ENCODE results near the gene YAP1.

Gene YAP1

DNA sequence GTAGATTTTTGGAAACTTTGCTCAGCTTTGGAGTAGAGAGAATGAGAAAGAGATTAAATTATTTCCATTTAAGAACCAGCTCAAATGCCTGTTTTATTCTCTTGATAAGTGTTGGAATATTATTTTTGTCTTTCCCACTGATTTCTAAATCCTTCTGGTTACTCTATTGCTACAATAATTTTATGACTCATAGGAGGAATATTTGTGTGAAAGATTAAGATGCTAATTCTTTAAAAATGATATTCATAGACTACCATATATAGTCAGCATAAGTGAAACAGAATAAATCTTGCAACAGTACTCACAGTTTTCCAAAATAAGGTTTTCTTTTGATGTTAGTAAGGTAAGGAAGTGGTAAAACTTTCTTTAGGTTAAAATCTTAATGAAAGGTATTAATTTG lies 60.9 kb downstream of the YAP1 start:
- H3K27ac ChIP-seq = peak overlapping the region; percentile 77 to 87
- peaks cover 0 to 71% (median 32%) of the 10 kb centered on the region in 4 donors for H3K4me1 ChIP-seq
- intact Hi-C loops (cut with DNase I; ENCODE audit: low total_unique reads) = loop anchor here (10.0 kb wide), 1 partner anchor 56 kb away; the partner anchor contains the start of gene YAP1
- TF ChIP-seq, protein P1, sequence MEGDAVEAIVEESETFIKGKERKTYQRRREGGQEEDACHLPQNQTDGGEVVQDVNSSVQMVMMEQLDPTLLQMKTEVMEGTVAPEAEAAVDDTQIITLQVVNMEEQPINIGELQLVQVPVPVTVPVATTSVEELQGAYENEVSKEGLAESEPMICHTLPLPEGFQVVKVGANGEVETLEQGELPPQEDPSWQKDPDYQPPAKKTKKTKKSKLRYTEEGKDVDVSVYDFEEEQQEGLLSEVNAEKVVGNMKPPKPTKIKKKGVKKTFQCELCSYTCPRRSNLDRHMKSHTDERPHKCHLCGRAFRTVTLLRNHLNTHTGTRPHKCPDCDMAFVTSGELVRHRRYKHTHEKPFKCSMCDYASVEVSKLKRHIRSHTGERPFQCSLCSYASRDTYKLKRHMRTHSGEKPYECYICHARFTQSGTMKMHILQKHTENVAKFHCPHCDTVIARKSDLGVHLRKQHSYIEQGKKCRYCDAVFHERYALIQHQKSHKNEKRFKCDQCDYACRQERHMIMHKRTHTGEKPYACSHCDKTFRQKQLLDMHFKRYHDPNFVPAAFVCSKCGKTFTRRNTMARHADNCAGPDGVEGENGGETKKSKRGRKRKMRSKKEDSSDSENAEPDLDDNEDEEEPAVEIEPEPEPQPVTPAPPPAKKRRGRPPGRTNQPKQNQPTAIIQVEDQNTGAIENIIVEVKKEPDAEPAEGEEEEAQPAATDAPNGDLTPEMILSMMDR (IDR thresholded peaks at IDR 0.05) = no peak
- no peaks in the 10 kb centered on the region for H3K9me3 ChIP-seq
- H3K27me3 ChIP-seq = no peaks in the 10 kb centered on the region
- H3K4me3 ChIP-seq = peak overlapping the region in 1 of 2 donors; percentile 4
- DNase-seq = no peak
- peaks cover 6 to 15% (median 6%) of the 10 kb centered on the region in 3 donors for H3K36me3 ChIP-seq

DNA sequence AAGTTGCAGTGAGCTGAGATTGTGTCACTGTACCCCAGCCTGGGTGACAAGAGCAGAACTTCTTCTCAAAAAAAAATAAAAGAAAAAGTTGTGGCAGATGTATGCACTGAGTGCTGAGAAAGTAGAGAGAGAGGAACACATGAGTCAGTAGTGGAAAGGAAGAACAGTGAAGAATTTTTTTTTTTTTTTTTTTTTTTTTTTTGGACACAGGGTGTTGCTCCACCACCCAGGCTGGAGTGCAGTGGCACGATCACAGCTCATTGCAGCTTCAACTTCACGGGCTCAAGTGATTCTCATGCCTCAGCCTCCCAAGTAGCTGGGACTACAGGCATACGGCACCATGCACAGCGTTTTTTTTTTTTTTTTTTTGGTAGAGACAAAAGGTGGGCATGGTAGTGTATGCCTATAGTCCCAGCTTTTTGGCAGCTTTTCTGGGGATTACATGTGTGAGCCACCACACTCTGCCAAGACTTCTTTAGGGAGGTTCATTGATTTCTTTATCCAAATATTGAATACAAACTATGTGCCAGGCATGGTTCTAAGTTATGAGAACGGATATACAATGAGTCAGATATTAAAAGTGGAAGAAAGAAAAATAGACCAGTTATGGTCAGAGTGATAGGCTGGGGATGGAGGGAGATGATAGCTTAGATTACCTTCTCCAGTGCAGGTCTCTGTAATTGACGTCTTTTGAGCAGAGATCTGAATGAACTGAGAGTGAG lies 62.0 kb downstream of the YAP1 start:
- peak overlapping the region; percentile 77 to 87 for H3K27ac ChIP-seq
- intact Hi-C loops (cut with DNase I; ENCODE audit: low total_unique reads) = loop anchor here (10.0 kb wide), 1 partner anchor 57 kb away; the partner anchor contains the start of gene YAP1

DNA sequence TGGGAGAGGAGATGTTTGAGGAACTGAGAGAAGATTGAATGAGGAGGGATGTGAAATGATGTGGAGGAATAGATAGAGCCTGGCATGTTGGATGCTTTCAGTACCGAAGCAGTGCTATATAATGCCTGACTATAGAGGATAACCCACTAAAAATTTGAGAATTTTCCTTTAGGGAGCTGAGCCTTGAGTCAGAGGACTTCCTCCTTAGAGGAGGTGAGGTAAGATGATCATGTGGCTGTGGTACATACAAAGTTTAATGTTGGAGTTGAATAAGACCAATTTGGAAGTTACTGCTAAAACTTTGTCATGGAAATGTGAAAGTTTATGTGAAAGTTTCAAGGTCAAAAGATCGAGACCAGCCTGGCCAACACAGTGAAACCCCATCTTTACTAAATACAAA lies 66.9 kb downstream of the YAP1 start:
- intact Hi-C loops (cut with DNase I; ENCODE audit: low total_unique reads) = loop anchor here (10.0 kb wide), 1 partner anchor 62 kb away; the partner anchor contains the start of gene YAP1
- Histone ChIP-seq H3K9me3 (no peaks in the 10 kb centered on the region), H3K27ac (peak overlapping the region; percentile 81 to 87), H3K27me3 (no peaks in the 10 kb centered on the region), H3K4me1 (peaks cover 0 to 58% (median 16%) of the 10 kb centered on the region in 4 donors), H3K36me3 (peaks cover 6 to 18% (median 6%) of the 10 kb centered on the region in 3 donors), H3K4me3 (no peak overlapping the region)
- TF ChIP-seq, protein P1 (IDR thresholded peaks at IDR 0.05) = no peak
- no peak for DNase-seq

More for the DNA sequence above, 62.0 kb downstream of the YAP1 start:
- Histone ChIP-seq H3K4me1 (peaks cover 0 to 70% (median 34%) of the 10 kb centered on the region in 4 donors), H3K36me3 (peaks cover 6 to 15% (median 6%) of the 10 kb centered on the region in 3 donors), H3K27me3 (no peaks in the 10 kb centered on the region), H3K4me3 (no peak overlapping the region), H3K9me3 (no peaks in the 10 kb centered on the region)
- TF ChIP-seq, protein P1 (IDR thresholded peaks at IDR 0.05) = no peak
- peak; percentile 53 to 78 for DNase-seq

DNA sequence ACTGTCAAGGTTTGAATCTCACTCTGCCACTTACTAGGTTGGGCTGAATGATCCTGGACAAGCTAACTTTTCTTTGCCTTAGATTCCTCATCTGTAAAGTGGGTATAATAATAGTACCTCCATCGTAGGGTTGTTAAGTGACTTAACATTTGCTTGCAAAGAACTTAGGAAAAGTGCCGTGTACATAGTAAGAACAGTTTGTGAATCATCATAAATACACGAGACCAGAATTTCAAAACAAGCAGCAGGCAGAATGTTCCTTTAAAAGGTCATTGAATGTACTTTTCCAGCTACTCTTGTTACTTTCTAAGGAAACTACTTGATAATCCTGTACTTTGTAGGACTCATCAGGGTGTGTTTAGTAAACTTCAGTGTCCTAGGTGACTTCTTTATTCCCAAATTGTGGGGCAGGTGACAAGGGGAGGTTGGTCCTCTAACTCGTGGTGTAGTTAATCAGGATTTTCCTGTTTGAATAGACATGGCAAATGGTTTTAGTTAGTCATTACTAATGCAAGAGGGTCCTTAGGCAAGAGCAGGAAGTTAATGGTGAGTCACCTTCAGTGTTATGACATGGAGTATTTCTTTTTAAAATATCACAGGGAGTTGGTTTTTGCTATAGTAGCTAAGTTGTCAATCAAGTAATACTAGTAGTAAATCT lies 67.9 kb downstream of the YAP1 start:
- Histone ChIP-seq H3K27ac (peak overlapping the region; percentile 81 to 87), H3K9me3 (no peaks in the 10 kb centered on the region), H3K36me3 (peaks cover 6 to 18% (median 6%) of the 10 kb centered on the region in 3 donors), H3K4me1 (peaks cover 0 to 52% (median 14%) of the 10 kb centered on the region in 4 donors), H3K4me3 (no peak overlapping the region), H3K27me3 (no peaks in the 10 kb centered on the region)
- DNase-seq = no peak
- intact Hi-C loops (cut with DNase I; ENCODE audit: low total_unique reads) = loop anchor here (10.0 kb wide), 1 partner anchor 63 kb away; the partner anchor contains the start of gene YAP1
- TF ChIP-seq, protein P1 (IDR thresholded peaks at IDR 0.05) = no peak

DNA sequence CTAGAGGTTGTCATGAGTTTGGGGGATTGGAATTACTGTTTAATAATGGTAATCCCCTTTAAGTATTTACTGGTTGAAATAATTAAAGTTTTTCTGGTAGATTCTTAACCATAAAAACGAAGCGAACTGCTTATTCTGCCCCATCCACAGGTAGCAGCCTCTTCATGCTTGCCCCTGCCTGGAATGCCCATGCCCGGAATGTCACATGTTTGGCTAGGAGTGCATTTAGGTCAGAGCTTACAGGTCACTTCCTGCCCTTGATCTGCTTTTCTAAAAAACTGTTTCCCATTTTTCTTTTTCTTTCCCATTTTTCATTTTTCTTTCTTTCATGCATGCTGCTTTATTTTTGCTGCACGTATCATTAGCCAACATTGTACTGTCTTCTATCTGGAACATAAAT lies 69.1 kb downstream of the YAP1 start:
- Histone ChIP-seq H3K4me3 (no peak overlapping the region), H3K27me3 (no peaks in the 10 kb centered on the region), H3K4me1 (peaks cover 0 to 48% (median 17%) of the 10 kb centered on the region in 4 donors), H3K36me3 (peaks cover 3 to 15% (median 5%) of the 10 kb centered on the region in 3 donors), H3K9me3 (no peaks in the 10 kb centered on the region), H3K27ac (peak overlapping the region; percentile 81 to 87)
- no peak for DNase-seq
- TF ChIP-seq, protein P1 (IDR thresholded peaks at IDR 0.05) = no peak
- intact Hi-C loops (cut with DNase I; ENCODE audit: low total_unique reads) = loop anchor here (10.0 kb wide), 1 partner anchor 65 kb away; the partner anchor contains the start of gene YAP1
